WERI-Rb-1 (cell line): Measurements from ENCODE around the gene RING1.
A peak's percentile ranks its signal among the peaks of the same experiment; 100 is the strongest.

ENCODE experiments used
- DNase-seq: peaks from one replicate; pipeline ENCODE4 v3.0.0-alpha.2; 2020
- H3K27ac ChIP-seq: fragments of 250-450 bp; sonication (Bioruptor Pico); 2 replicates; pipeline ENCODE4 v1.5.1; 2020; ENCODE audit warnings: mild to moderate bottlenecking, moderate library complexity
- H3K27me3 ChIP-seq: fragments of 250-450 bp; sonication (Bioruptor Pico); 2 replicates; pipeline ENCODE4 v1.5.1; 2021; ENCODE audit warnings: mild to moderate bottlenecking, low read depth, moderate library complexity; ENCODE audit not compliant: insufficient read depth, severe bottlenecking
- H3K36me3 ChIP-seq: fragments of 250-450 bp; sonication (Bioruptor Pico); 2 replicates; pipeline ENCODE4 v1.5.1; 2020; ENCODE audit warnings: mild to moderate bottlenecking, moderate library complexity
- H3K4me3 ChIP-seq: 2 replicates; pipeline ENCODE4 v1.5.1; 2011; ENCODE audit warnings: low read depth, mild to moderate bottlenecking, control low read depth, low read length
- H3K9me3 ChIP-seq: fragments of 250-450 bp; sonication (Bioruptor Pico); 2 replicates; pipeline ENCODE4 v1.5.1; 2021; ENCODE audit warnings: mild to moderate bottlenecking, moderate library complexity; ENCODE audit not compliant: severe bottlenecking
- TF ChIP-seq, protein P1 (sequence below): IDR thresholded peaks from 2 replicates; pipeline ENCODE4 v1.5.1; 2011; ENCODE audit warnings: low read depth, mild to moderate bottlenecking, control low read depth, inconsistent platforms, low read length

The RING1 gene

DNA sequence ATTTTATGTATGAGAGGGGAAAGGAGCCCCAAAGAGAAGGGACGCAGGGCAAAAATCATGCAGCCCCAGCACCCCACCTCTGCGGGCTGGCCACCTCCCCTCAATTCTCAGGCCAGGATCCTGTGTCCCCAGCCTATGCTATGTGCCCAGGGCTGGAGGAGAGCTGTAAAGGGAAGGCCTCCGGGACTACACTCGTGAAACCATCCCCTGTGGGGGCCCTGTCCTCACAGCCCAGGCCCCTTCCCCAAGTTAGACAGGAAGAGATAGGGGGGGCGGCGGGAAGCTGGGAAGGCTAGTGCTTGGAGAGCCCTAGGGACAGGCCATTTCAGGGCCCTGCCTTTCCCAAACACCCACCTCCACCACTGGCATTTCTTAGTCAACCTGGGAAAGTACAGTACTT lies 14.7 kb upstream of the RING1 start:
- no peak overlapping the region for H3K4me3 ChIP-seq
- H3K9me3 ChIP-seq, result no peaks in the 10 kb centered on the region
- no peaks in the 10 kb centered on the region for H3K27me3 ChIP-seq
- no peak overlapping the region for H3K27ac ChIP-seq
- no peak for DNase-seq
- TF ChIP-seq, protein P1, sequence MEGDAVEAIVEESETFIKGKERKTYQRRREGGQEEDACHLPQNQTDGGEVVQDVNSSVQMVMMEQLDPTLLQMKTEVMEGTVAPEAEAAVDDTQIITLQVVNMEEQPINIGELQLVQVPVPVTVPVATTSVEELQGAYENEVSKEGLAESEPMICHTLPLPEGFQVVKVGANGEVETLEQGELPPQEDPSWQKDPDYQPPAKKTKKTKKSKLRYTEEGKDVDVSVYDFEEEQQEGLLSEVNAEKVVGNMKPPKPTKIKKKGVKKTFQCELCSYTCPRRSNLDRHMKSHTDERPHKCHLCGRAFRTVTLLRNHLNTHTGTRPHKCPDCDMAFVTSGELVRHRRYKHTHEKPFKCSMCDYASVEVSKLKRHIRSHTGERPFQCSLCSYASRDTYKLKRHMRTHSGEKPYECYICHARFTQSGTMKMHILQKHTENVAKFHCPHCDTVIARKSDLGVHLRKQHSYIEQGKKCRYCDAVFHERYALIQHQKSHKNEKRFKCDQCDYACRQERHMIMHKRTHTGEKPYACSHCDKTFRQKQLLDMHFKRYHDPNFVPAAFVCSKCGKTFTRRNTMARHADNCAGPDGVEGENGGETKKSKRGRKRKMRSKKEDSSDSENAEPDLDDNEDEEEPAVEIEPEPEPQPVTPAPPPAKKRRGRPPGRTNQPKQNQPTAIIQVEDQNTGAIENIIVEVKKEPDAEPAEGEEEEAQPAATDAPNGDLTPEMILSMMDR, result no peak
- peaks cover 47% of the 10 kb centered on the region for H3K36me3 ChIP-seq

DNA sequence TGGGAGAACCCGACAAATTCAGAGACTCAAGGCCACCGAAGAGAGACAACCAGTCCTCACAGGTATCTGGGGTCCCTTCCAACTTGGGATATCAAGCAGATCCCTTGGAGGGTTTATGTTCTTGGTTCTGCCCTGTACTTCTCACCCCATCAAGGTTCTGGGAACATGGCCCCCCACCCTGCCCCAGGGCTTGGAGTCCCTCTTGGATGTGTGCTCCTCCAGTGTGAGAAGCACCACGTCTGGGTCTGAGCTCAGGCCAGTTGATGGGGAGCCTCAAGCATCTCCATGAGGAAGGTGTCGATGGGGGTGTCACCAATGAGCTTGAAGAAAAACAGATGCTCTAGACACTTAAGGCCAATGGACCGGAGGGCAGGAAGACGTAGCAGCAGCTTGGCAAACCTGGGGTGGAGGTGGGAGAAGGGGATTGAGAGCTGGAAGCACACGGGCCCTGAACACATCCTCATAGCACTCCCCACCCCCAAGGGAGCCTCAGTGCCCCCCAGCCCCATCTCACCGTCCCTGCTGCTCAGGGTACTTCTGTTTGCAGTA lies 13.8 kb upstream of the RING1 start:
- no peaks in the 10 kb centered on the region for H3K9me3 ChIP-seq
- H3K36me3 ChIP-seq, result peaks cover 47% of the 10 kb centered on the region
- no peak overlapping the region for H3K4me3 ChIP-seq
- no peak overlapping the region for H3K27ac ChIP-seq
- no peak for DNase-seq
- H3K27me3 ChIP-seq, result no peaks in the 10 kb centered on the region
- TF ChIP-seq, protein P1, result no peak

DNA sequence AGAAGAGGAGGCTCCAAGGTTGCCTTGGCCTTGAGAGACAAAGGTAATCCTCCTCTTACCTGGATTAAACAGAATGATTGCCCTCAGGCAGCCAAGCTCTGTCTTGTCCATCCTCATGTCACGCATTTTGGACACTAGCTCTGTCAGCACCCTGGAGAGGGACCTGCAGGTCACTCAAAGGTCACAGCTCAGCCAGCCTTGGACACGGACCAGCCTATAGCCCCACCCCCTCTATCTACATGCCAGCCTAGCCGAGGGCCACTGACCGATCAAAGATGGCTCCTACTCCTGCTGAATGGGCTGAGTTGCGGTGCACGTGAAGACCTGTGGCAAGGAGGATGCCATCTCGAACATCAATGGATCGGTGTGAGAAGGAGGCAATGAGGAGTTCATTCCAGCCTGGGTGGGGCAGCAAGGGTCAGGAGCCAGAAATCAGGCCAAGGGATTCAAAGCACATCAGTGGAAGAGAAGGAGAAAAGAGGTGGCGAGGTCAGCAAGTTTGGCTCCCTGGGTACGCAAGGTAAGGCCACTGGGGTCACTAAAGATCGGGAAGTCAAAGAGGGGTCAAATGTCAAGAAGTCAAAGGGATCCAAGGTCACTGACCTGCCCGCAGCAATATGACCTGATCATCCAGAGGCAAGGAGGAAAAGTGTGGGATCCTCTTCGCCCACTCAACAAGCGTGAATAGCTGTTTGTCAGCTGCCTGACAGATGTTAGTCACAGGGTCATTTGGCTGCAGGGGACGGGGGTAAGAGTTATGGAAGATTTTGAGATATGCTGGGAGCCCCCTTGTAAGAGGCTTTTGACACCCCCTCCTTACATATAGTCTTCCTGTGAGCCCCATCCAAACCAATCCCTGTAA lies 12.8 kb upstream of the RING1 start:
- no peaks in the 10 kb centered on the region for H3K27me3 ChIP-seq
- no peak overlapping the region for H3K27ac ChIP-seq
- TF ChIP-seq, protein P1, result no peak
- DNase-seq, result no peak
- no peaks in the 10 kb centered on the region for H3K9me3 ChIP-seq
- H3K36me3 ChIP-seq, result peaks cover 51% of the 10 kb centered on the region
- H3K4me3 ChIP-seq, result no peak overlapping the region

DNA sequence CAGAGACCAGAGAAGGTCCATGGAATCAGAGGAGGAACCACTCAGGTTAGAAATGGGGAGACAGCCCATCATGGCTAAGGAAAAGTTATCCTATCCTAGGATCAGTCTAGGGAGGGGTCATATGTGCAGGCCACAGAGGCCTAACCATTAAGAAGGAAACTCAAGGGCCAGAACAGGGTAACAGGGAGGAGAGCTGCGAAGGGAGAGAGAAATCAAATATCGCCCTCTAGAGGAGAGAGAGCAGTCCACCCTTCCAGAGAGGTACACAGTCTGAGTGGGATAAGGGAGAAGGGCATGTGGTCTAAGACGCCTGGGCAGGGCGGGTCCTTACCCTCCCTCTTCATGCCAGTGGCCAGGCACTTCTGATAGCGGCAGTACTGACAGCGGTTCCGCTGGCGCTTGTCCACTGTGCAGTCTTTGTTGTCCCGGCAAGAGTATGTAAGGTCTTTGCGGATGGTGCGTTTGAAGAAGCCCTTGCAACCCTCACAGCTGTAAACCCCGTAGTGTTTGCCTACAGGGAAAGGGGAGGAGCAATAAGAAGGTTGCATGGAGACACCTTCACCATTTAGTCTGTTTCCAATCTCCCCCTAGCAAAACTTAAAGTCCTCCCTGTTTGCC lies 10.8 kb upstream of the RING1 start:
- DNase-seq, result peak; percentile 81
- TF ChIP-seq, protein P1, result peak; percentile 97

DNA sequence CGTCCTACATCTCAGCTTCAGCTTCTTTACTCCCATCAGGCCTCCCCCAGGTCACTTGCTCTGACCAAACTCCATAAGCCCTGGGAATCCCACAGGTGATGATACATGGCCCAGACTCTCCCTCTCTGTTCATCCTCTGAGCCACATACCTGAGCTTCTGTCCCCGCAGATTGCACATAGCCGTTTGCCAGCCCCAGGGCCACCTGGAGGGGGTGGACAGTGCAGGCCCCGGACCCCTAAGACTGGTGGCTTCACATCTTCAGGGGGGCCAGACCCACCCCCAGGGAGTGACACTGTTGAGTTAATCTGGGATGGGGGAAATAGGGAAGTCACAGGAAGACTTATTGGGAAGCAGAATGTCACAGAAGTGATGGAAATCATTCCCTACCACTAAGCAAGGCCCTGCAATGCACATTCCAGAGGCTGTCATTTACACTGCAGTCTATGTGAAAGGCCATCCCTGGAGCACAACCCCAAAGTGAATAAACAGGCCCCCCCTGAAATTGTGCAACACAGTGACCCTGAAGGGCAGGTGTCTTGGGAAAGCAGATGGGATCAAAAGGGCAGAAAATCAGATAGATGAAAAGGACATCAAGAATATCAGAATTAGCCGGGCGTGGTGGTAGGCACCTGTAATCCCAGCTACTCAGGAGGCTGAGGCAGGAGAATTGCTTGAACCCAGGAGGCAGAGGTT lies 10.0 kb upstream of the RING1 start:
- Histone ChIP-seq H3K27me3 (no peaks in the 10 kb centered on the region), H3K9me3 (no peaks in the 10 kb centered on the region), H3K36me3 (peaks cover 72% of the 10 kb centered on the region), H3K27ac (no peak overlapping the region), H3K4me3 (no peak overlapping the region)
- TF ChIP-seq, protein P1, result no peak
- no peak for DNase-seq

More for the DNA sequence above, 10.8 kb upstream of the RING1 start:
- H3K27me3 ChIP-seq, result no peaks in the 10 kb centered on the region
- no peaks in the 10 kb centered on the region for H3K9me3 ChIP-seq
- H3K27ac ChIP-seq, result 0 out of 2 replicates have a peak overlapping the region, but pooled peaks have one; percentile 4
- no peak overlapping the region for H3K4me3 ChIP-seq
- H3K36me3 ChIP-seq, result peaks cover 64% of the 10 kb centered on the region
